ENCODE results near the gene KRT7. TPM values are rescaled to one million over a fixed set of nuclear protein-coding genes. Genes with fewer than 3 reads are reported as not detected.
"Not testable (repeated sequence)": the region's sequence is repeated elsewhere in the genome, so short reads cannot be mapped to it uniquely, and the experiment has no call there.

The KRT7 gene
- total RNA-seq, 2 experiments from 2014 or later: 4.7 to 18.3 TPM

DNA sequence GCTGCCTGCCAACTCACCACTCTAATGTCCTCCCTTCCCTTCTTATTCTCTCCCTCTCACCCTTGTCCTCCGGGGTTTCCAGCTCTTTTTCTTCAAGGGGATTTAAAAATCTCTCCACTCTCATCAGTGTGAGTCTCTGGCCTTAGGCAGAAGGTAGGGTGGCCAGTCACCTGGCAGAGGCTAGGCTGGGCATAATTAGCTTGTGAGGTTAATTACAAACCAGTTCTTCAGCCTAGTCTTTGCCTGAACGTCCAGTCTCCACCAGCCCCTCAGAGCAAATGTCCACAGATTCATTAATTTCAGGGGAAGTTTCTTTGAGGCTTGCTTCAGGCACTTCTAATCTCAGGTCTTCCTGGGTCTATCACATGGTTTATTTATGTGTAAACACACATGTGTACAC lies 6.7 kb downstream of the KRT7 start:
- DNase-seq: no peak
- CTCF ChIA-PET: interaction anchor here (0.6 to 3.8 kb wide), 4 partner anchors 12 to 85 kb away, joined by 3 to 9 read pairs (median 4); no protein-coding TSS in a partner anchor

DNA sequence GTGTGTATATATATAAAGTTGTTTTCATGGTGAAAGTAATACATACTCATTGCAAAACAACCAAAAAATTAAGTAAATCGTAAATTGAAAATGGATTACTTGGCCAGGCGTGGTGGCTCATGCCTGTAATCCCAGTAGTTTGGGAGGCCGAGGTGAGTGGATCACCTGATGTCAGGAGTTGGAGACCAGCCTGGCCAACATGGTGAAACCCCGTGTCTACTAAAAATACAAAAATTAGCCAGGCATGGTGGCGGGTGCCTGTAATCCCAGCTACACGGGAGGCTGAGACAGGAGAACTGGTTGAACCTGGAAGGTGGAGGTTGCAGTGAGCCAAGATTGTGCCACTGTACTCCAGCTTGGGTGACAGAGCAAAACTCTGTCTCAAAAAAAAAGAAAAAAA lies 7.2 kb downstream of the KRT7 start:
- CTCF ChIA-PET: interaction anchor here (1.0 to 3.8 kb wide), 3 partner anchors 12 to 85 kb away, joined by 3 to 9 read pairs (median 4); no protein-coding TSS in a partner anchor

More for the DNA sequence above, 6.7 kb downstream of the KRT7 start:
- H3K27me3 Mint-ChIP-seq: peaks cover 13% of the 10 kb centered on the region
- no peaks in the 10 kb centered on the region for H3K9me3 Mint-ChIP-seq (ENCODE audit: low read depth)
- H3K4me3 Mint-ChIP-seq: no peak overlapping the region
- H3K36me3 Mint-ChIP-seq: no peaks in the 10 kb centered on the region
- H3K27ac Mint-ChIP-seq: no peak overlapping the region
- peaks cover 24% of the 10 kb centered on the region for H3K4me1 Mint-ChIP-seq
- ATAC-seq: no peak

DNA sequence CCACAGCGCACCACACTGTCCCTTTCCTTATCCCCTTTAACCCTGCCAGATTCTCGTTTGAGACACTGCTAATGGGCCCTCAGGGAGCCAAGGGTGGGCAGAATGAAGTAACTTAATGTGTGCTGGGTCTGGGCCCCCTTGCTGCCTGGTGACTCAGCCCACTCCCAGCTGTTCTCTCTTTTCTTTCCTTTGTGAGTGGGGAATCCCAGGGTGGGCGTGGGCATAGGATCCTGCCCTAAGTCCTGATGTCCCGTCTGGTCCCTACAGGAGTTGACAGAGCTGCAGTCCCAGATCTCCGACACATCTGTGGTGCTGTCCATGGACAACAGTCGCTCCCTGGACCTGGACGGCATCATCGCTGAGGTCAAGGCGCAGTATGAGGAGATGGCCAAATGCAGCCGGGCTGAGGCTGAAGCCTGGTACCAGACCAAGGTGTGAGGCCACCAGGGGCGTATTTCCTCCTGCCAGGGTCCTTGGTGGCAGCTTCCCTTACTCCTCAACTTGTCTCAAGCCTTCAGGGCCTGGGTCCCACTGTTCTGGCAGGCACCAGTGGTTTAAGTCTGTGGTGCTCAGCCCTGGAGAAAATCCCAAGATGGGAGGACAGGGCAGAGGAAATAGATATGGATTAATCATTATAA lies 8.3 kb downstream of the KRT7 start:
- Mint-ChIP-seq H3K27me3 (peaks cover 5% of the 10 kb centered on the region), H3K36me3 (no peaks in the 10 kb centered on the region)

More for the DNA sequence above, 7.2 kb downstream of the KRT7 start:
- not testable (repeated sequence) for H3K9me3 Mint-ChIP-seq (ENCODE audit: low read depth); ATAC-seq; H3K4me3 Mint-ChIP-seq; H3K27ac Mint-ChIP-seq; DNase-seq; H3K36me3 Mint-ChIP-seq
- Mint-ChIP-seq H3K27me3 (peaks cover 10% of the 10 kb centered on the region), H3K4me1 (peaks cover 28% of the 10 kb centered on the region)

DNA sequence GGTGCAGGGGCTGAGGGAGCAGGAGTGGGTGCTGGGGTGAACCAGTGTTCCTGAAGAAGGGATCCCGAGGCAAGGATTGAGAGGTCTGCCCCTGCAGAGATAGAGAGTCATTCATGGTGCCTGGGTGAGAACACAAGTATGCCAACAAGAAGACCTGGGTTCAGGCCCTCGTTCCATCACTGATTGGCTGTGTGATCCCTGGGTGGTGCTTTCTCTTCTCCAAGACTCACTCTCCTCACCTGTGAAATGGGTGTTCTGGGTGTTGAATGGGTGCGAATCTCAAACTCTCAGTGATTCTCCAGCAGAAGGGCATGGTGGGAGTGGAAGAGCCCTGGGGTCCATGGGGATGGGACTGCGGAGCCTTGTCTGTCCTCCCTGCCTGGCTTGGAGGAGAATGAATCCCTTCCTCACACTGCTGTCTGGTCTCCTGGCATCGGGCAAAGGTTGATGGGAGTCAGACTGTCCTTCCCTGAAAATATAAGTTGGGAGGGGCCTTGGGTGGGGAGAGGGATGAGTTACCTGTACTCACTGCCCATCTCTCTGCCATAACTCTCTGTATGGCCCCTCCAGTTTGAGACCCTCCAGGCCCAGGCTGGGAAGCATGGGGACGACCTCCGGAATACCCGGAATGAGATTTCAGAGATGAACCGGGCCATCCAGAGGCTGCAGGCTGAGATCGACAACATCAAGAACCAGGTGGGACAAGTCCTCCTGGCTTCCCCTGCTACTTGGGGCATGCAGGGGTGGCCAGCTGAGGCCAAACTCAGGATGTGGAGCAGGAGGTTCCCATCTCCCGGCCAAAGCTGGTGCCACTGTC lies 9.6 kb downstream of the KRT7 start:
- no peak for ATAC-seq
- Mint-ChIP-seq H3K9me3 (ENCODE audit: low read depth) (no peaks in the 10 kb centered on the region), H3K4me1 (peaks cover 52% of the 10 kb centered on the region)

More for the DNA sequence above, 8.3 kb downstream of the KRT7 start:
- no peak for ATAC-seq
- CTCF ChIA-PET: interaction anchor here (1.7 kb wide), 1 partner anchor 38 kb away, joined by 4 read pairs; no protein-coding TSS in a partner anchor
- H3K4me1 Mint-ChIP-seq: peaks cover 39% of the 10 kb centered on the region
- H3K9me3 Mint-ChIP-seq (ENCODE audit: low read depth): no peaks in the 10 kb centered on the region
- no peak overlapping the region for H3K27ac Mint-ChIP-seq
- no peak overlapping the region for H3K4me3 Mint-ChIP-seq
- no peak for DNase-seq

DNA sequence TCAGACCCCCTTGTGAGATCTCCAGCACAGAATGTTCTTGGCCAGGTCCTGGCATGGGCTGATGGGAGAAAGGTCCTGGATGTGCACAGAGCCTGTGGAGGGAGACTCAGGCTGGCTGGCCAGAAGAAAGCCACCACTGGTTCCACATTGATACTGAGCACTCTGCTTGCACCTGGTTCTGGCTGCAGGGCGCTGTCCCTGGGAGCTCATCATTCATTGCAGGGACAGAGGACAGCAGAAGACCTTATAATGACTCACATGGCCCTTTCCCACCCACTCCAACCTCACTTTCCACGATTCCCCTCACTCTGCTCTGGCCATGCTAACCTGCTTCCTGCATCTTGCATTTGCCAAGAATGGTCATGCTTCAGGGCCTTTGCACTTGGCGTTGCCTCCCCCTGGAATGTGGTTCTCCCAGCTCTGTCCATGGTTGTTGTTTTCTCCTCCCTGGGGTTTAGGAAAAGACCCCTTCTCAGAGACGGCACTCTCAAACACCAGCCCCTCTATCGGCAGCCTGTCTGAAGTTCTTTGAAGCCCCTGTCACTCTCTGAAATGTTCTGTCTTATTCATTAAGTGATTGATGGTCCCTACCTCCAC lies 10.3 kb downstream of the KRT7 start:
- no peaks in the 10 kb centered on the region for H3K36me3 Mint-ChIP-seq

More for the DNA sequence above, 9.6 kb downstream of the KRT7 start:
- CTCF ChIA-PET: interaction anchor here (2.3 kb wide), 1 partner anchor 29 kb away, joined by 8 read pairs; no protein-coding TSS in a partner anchor
- no peaks in the 10 kb centered on the region for H3K36me3 Mint-ChIP-seq
- DNase-seq: no peak
- H3K27ac Mint-ChIP-seq: peak overlapping the region; percentile 32
- H3K4me3 Mint-ChIP-seq: no peak overlapping the region
- H3K27me3 Mint-ChIP-seq: peaks cover 5% of the 10 kb centered on the region

DNA sequence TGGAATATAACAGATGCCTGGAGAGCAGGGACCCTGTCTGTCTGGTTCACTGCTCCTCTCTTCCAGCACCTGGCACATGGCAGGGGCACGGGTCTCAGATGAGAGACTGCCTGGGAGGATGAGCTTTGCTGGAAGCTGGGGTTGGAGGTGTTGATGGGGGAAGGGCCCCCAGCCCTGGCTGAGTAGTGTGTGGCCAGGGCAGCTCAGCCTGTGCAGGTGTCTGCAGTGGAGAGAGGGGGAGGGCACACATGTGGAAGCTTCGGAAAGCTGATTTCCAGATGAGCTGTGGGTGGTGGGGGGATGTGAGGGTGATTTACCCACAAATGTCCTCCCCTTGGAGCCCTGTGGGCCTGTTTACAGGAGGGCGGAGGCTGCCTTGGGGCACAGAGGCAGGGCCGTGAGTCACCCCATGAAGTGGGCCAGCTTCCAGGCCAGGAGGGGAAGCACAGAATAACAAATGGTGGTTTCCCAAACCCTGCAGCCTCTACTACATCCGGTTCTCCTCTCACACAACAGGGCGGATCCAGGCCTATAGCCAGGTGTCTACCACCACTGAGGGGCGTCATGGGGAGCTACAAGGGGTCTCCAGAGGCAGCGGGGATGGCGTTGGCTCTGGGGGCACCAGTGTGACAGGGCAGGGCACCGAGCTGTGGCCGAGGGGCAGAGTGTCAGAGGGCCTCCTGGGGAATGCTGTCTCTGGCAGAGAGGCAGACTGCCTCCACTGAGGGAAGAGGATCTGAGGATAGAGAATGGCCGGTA lies 11.0 kb downstream of the KRT7 start:
- peaks cover 56% of the 10 kb centered on the region for H3K4me1 Mint-ChIP-seq
- peaks cover 5% of the 10 kb centered on the region for H3K27me3 Mint-ChIP-seq
- no peaks in the 10 kb centered on the region for H3K9me3 Mint-ChIP-seq (ENCODE audit: low read depth)
- H3K4me3 Mint-ChIP-seq: peak overlapping the region; percentile 39
- peak; percentile 81 for DNase-seq
- CTCF ChIA-PET: interaction anchor here (0.8 to 2.9 kb wide), 12 partner anchors 9 to 640 kb away, joined by 3 to 19 read pairs (median 4); no protein-coding TSS in a partner anchor
- H3K36me3 Mint-ChIP-seq: no peaks in the 10 kb centered on the region
- ATAC-seq: peak; percentile 92
- peak overlapping the region; percentile 85 for H3K27ac Mint-ChIP-seq

More for the DNA sequence above, 10.3 kb downstream of the KRT7 start:
- H3K27ac Mint-ChIP-seq: peak overlapping the region; percentile 85
- ATAC-seq (no peak), DNase-seq (no peak)
- peaks cover 5% of the 10 kb centered on the region for H3K27me3 Mint-ChIP-seq
- no peaks in the 10 kb centered on the region for H3K9me3 Mint-ChIP-seq (ENCODE audit: low read depth)
- CTCF ChIA-PET: interaction anchor here (0.9 to 2.9 kb wide), 8 partner anchors 16 to 86 kb away, joined by 3 to 19 read pairs (median 6); no protein-coding TSS in a partner anchor
- peaks cover 54% of the 10 kb centered on the region for H3K4me1 Mint-ChIP-seq
- no peak overlapping the region for H3K4me3 Mint-ChIP-seq

DNA sequence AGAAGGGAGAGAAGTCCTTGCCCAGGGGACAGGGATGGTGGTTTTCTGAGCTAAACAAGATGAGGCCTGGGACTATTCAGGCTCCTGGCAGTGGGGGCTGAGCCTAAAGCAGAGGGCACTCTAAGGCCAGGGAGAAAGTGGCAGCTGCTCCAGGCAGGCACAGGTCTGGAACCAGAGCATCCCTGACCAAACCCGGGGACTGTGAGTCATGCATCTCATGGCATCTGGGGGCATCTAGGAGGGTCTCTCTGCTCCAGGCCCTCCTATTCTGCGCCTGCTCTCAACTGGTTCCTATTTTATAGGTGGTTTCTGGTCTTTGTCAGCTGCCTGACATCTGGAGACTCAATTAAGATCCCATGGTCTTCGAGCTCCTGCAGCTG lies 11.6 kb downstream of the KRT7 start:
- H3K36me3 Mint-ChIP-seq: no peaks in the 10 kb centered on the region
- ATAC-seq (no peak), DNase-seq (no peak)
- no peaks in the 10 kb centered on the region for H3K9me3 Mint-ChIP-seq (ENCODE audit: low read depth)
- H3K4me1 Mint-ChIP-seq: peaks cover 60% of the 10 kb centered on the region
- peak overlapping the region; percentile 39 for H3K4me3 Mint-ChIP-seq
- H3K27me3 Mint-ChIP-seq: peaks cover 8% of the 10 kb centered on the region
- H3K27ac Mint-ChIP-seq: peak overlapping the region; percentile 85
- CTCF ChIA-PET: interaction anchor here (0.8 to 2.9 kb wide), 9 partner anchors 9 to 640 kb away, joined by 3 to 19 read pairs (median 7); no protein-coding TSS in a partner anchor

DNA sequence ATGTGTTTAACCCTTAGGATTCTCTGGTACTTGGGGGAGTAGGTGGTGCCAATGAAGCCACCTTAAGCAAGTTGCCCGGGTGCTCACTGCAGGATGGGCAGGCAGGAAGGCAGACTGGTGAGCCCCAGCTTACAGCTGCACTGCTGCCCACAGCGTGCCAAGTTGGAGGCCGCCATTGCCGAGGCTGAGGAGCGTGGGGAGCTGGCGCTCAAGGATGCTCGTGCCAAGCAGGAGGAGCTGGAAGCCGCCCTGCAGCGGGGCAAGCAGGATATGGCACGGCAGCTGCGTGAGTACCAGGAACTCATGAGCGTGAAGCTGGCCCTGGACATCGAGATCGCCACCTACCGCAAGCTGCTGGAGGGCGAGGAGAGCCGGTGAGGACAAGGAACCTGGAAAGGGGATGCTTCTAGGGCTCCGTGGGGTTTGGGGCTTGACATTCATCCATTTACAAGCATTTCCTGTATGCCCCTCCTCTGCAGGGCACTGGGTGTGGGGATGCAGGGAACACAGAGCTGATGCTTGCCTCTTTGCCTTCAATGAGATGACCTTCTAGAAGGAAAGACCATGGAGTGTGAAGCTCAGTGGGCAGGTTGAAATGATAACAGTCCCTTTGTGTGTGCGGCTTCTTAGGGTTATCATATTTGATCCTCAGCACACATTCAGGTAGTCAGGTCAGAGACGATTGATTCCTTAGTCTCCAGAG lies 12.4 kb downstream of the KRT7 start:
- CTCF ChIA-PET: interaction anchor here (1.4 to 2.9 kb wide), 9 partner anchors 14 to 639 kb away, joined by 3 to 19 read pairs (median 7); no protein-coding TSS in a partner anchor
- DNase-seq (no peak), ATAC-seq (no peak)
- Mint-ChIP-seq H3K27me3 (peaks cover 10% of the 10 kb centered on the region), H3K4me1 (peaks cover 66% of the 10 kb centered on the region), H3K27ac (peak overlapping the region; percentile 73), H3K9me3 (ENCODE audit: low read depth) (no peaks in the 10 kb centered on the region), H3K4me3 (no peak overlapping the region), H3K36me3 (no peaks in the 10 kb centered on the region)

DNA sequence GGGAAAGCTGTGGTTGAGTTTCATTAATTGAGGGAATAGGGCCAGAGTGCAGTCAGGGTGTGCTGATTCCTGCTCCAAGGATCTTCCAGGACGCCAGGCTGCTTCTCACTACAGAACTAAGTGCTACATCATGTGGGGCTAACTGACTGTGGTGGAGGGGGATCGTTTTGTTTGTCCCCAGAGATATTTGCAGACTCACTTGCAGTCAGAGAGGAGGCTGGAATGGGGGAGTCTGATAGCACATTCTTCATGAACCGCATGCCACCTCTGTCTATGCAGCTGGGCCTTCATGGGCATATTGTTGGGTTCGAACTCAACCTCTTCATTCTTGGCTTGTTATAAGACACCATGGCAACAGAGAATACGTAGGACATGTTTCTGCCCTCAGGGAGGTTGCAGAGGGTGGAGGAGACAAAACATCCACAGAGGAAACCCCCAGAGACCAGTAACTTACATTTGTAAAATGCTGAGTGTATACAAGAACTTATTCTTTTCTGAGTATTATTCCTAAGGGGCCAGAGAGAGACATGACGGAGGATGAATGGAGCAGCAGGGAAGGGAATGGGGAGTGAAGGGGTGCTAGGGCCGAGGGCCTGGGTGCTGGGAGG lies 13.0 kb downstream of the KRT7 start:
- no peak for DNase-seq
- H3K27me3 Mint-ChIP-seq: peaks cover 12% of the 10 kb centered on the region
- H3K36me3 Mint-ChIP-seq: peaks cover 2% of the 10 kb centered on the region
- no peak for ATAC-seq
- H3K4me1 Mint-ChIP-seq: peaks cover 70% of the 10 kb centered on the region
- H3K27ac Mint-ChIP-seq: peak overlapping the region; percentile 73
- peak overlapping the region; percentile 7 for H3K4me3 Mint-ChIP-seq
- H3K9me3 Mint-ChIP-seq (ENCODE audit: low read depth): no peaks in the 10 kb centered on the region
- CTCF ChIA-PET: interaction anchor here (1.6 to 2.9 kb wide), 4 partner anchors 14 to 33 kb away, joined by 4 to 19 read pairs (median 8); no protein-coding TSS in a partner anchor

DNA sequence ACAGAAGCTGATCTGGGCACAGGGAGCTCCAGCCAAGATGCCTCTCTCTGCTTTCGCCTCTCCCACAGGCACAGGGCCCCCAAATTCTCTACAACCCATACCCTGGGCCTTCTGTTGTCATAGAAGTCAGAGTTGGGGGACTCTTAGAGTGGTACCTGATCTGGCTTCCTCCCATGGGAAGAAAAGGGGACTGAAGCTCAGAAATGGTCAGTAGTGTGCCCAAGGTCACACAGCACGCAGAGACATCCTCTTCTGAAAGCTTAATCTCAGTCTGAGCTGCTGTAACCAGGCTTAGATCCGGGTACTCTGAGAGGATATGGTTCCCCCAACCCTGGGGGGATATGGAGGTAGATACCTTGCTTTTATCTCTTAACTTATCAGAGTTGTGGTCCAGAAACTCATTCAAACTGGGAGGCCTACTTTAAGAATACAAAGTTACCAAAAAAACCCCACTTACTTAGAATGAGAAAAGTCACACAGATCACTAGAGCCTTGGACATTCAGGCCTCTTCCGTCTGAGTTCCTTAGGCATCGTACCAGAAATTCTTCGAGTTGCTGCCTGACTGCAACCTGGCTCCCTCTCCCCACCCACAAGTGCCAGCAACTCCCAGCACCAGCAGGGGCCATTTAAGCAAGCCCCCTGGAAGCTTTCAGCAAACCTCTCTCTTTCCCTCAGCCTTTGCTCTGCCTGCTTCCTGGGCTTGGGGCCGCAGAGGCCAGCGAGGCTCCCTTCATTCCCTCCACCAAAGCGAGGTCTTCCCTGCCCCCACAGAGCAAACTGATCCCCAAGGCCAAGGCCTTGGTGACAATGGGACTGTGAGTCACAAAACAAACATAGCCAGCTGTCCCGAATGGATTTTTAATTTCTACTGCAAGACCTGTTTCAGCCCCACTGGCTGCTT lies 13.9 kb downstream of the KRT7 start:
- DNase-seq (no peak), ATAC-seq (peak; percentile 31)
- H3K27me3 Mint-ChIP-seq: peaks cover 13% of the 10 kb centered on the region
- no peaks in the 10 kb centered on the region for H3K9me3 Mint-ChIP-seq (ENCODE audit: low read depth)
- peaks cover 8% of the 10 kb centered on the region for H3K36me3 Mint-ChIP-seq
- peak overlapping the region; percentile 73 for H3K27ac Mint-ChIP-seq
- H3K4me1 Mint-ChIP-seq: peaks cover 79% of the 10 kb centered on the region
- peak overlapping the region; percentile 44 for H3K4me3 Mint-ChIP-seq
- CTCF ChIA-PET: interaction anchor here (1.6 to 2.4 kb wide), 2 partner anchors 13 to 32 kb away, joined by 4 to 8 read pairs; no protein-coding TSS in a partner anchor

All from activated CD8-positive, alpha-beta memory T cell treated with anti-CD3 and anti-CD28 coated beads, Interleukin-2, amount 10 ng/mL, durations not matched to agents 7 days and 5 days (primary cell).